T-helper 1 cell treated with Interleukin-12 subunit alpha and Interleukin-12 subunit beta and Interleukin-4 antibody, amounts not matched to agents 30 ng/mL and 1 ng/mL, for 36 hours (primary cell): Measurements from ENCODE around the gene NFYC. TPM values are rescaled to one million over a fixed set of nuclear protein-coding genes. Genes with fewer than 3 reads are reported as not detected.
"Not testable (repeated sequence)": the region's sequence is repeated elsewhere in the genome, so short reads cannot be mapped to it uniquely, and the experiment has no call there.

ENCODE experiments used
- intact Hi-C: fragments of 100-400 bp; cut with micrococcal nuclease; formaldehyde crosslinking; loops from one replicate; pipeline ENCODE4 v1.15.1; 2024
- total RNA-seq: library from RNA; stranded (reverse); gene quantifications from 2 replicates; pipeline ENCODE4 v1.2.3, GENCODE V29; 2022

Gene NFYC
- total RNA-seq, 1 donor from 2014 or later, result 98.8 TPM

DNA sequence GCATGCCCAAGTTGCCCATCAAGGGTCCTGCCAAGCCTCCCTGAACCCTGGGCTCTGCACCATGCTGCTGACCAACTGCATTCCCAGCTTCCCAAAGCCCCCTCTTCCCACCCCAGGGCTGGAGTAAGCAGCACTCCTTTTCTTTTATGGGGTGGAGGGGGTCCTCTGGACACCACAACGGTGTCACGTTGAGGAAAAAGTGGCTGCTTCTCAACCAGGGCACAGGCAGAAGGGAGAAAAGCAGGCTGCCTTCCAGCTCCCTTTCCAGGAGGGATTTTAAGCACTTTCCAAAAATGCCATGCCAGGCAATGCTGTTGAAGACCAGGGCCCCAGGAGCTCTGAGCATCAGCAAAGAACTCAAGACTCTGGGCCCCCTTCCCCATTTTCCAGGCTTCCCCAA, 26.7 kb upstream of the NFYC start:
- intact Hi-C loops, result loop anchor here (1.0 to 5.0 kb wide), 9 partner anchors 27 to 288 kb away; partner anchors contain the start of genes CITED4, NFYC and ZNF684

DNA sequence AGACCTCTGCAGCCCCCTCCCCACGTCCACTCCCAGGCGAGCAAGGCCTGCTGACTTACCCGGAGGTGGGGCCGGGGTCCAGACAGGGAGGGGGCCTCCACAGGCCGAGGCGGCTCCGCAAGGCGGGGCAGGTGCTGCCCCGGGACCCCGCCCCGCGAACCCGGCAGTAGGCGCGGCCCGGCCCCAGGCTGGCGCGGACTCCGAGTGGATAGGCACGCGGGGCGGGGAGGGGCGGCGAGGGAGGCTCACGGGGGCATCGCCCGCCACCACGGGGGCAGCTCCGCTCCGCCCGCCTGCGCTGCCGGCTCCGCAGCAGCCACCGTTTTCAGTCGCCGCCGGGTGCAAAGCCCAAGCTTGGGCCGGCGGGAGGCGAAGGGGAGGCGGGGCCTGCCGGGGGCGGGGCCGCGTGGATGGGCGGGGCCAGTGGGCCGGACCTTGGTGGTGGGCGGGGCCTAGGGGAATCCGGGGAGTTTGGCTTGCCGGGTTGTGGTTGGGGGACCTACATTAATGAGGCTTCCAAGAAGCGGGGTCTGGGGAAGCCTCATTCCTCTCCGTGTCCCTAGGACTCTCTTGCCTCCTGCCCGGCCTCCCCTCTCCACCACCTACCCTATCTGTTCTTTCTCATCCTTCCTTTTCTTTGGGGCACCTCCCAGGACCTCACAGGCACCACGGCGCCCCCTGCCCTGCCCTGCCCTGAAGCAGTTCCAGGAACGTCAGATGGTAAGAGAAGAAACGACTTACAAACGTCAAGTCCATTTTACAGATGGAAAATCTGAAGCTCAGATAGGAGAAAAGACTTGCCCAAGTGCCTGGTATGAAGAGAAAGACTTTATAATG, 26.0 kb upstream of the NFYC start, which contains the start of gene RIMS3:
Gene RIMS3 (minus strand): TSS at position 348 of the 837 bp plus-strand sequence. CDS start 23,757 bp downstream, outside the sequence.
- intact Hi-C loops, result loop anchor here (1.0 to 5.0 kb wide), 9 partner anchors 26 to 287 kb away; partner anchors contain the start of genes CITED4, NFYC and ZNF684

DNA sequence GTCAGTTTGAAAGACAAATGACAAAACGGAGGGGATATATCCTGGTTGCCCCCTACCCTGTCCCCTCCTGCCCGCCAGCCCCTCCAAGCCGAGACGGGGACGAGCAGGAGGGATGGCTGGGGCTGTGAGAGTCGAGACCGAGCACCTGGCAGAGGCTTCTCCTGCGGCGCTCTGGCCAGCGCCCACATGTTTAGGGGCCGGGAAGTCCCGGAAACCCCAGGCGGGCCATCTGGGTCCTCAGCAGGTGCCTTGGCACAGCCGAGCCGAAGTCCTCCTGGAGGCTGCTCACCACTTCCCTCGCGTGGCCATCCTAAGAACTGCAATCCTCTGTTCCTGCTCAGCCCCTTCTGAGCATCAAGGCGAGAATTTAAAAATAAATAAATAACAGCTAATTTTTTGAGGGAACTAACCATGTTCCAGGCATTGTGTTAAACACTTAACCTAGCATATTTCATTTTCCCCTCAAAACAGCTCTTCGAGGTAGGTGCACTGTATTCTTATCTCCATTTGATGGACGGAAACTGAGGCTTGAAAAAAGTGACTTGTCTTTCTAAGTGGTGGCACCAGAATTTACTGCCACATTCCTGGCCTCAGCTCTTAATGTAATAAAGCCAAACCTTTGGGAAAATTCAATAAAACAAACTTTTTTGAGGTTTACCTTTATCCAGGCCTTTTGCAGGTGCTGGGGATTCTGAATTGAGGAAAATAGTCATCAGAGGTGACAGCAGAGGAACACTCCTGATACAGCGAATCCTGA, 22.6 kb upstream of the NFYC start:
- intact Hi-C loops, result loop anchor here (1.0 to 5.0 kb wide), 5 partner anchors 40 to 524 kb away; partner anchors contain the start of gene ZNF684

DNA sequence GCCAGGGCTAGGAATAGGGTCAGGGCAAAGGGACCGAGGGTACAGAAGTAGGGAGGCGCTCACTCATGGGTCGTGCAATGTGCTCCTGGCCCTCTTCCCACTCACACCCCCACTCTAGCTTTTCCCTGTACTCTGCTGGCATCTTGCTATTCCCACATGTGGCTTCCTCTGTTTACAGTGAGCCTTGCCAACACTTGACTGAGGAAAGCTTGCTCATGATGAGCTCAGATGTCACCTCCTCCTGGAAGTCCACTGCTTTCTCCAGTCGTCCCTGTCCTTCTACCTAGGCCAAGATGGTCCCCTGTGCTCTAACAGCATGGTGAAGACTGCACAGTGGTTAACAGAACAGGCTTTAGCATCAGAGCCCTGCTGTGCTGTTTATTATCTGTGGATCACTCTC, 18.1 kb upstream of the NFYC start:
- intact Hi-C loops, result no loop called here

DNA sequence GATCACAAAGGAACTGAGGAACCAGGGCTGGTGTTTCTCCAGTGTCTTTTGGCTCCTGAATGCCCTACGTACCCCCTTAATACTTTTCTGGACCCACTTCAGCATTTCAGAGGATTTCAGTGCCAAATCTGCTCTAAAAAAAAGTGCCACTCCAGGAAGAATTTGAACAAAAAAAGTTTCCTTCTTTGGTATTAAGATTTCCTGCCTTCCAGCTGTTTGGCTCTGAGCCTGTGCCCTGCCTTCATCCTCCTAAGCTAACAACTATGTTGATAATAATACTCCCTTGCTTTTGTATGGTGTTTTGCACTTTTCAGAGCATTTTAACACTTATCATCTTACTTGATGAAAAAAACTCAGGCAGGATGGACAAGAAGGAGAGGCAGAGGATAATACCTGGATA, 15.0 kb upstream of the NFYC start:
- intact Hi-C loops, result no loop called here

DNA sequence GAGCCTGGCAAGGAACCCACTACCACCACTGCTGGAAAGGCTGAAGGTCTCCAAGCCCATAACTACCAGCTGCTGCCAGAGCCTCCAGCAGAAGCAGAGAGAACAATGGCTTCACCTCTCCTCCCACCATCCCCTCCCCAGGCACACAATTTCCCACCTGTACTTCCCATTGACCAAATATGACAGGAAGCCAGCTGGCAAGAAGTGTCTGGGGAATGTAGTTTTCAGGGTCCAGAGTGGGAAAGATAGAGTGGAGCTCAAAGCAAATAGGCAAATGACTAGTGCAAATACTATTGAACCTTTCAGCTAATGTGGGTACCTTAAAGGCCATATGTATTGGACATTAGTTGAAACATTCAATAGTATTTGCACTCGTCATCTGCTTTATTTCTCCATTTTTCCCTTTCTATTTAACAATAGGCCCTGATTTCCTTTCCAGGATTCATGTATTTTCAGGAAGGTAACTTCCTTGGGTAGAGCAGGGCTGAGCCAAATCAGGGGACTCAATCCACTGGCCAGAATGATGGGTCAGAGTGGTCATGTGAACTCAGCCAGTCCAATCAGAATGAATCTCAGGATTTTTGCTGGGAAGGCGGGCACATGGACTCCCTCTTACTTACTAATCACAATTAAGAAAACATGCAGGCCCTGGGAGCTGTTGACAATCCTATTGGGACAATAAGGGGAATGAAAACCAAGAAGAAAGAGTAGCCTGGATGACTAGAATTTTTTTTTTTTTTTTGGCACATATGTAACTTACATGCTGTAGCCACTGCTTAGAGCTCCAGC, 12.1 kb upstream of the NFYC start:
- intact Hi-C loops, result no loop called here

DNA sequence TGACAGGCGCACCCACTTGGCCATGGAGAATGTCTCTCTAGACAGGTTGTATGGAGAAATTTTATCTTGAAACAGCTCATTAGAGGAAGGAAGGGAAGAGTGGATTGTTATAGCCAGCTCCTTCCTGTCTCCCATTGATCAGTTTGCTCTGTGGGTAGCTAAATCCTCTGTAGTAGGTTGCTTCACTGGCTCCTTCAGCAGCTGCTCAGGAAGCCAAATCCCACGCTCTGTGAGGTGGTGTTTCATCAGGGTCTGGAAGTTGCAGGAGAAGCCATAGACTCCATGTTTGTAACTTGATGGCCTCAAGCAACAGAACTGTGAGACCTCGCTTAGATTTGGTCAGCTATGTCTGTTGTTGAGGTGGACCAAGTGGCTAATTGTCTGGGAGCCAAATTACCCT, 6.8 kb upstream of the NFYC start:
- intact Hi-C loops, result no loop called here

DNA sequence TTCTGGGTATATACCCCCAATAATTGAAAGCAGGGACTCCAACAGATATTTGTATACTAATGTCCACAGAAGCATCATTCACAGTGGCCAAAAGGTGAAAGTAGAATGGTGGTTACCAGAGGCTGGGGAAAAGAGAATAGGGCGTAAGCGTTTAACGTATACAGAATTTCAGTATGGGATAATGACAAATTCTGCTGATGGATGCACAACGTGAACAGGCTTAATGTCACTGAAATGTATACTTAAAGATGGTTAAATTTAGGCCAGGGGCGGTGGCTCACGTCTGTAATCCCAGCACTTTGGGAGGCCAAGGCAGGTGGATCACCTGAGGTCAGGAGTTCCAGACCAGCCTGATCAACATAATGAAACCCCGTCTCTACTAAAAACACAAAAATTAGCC, 4.4 kb upstream of the NFYC start:
- intact Hi-C loops, result no loop called here

DNA sequence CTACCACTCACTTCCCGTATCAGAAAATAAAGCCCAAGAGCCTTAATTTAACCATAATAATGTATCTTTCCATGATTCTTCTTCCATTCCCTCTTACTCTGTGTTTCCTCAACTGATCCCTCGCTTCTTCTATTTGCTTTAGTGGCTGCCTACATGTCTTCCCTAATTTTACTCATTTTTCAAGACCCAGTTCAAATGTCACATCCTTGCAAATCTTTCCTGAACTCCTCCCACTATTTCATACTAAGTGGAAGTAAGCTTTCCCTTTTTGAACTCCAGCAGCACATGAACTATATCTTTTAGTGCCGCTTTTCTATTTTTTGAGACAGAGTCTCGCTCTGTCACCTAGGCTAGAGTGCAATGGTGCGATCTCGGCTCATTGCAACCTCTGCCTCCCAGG, 3.8 kb upstream of the NFYC start:
- intact Hi-C loops, result no loop called here

DNA sequence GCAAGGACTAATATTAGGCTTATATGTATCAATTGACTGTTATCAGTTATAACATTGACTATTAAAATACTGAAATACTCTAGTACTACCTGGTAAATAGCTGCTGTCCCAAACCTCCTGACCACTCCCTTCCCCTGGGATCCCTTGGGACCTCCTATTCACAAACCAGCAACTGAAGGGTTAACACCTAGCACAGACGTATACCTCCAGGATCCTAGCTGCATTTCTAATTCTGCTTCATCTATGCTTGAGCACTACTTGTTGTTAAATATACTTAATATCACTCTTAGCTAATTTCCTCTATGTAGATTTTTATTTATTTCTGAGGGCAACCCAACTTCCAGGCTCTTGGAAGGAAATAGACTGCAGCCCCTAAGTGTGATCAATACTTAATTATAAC, 1.8 kb upstream of the NFYC start:
- intact Hi-C loops, result loop anchor here (2.0 to 10.0 kb wide), 7 partner anchors 159 to 1775 kb away; partner anchors contain the start of genes CAP1, CCDC30, CTPS1 and EXO5

DNA sequence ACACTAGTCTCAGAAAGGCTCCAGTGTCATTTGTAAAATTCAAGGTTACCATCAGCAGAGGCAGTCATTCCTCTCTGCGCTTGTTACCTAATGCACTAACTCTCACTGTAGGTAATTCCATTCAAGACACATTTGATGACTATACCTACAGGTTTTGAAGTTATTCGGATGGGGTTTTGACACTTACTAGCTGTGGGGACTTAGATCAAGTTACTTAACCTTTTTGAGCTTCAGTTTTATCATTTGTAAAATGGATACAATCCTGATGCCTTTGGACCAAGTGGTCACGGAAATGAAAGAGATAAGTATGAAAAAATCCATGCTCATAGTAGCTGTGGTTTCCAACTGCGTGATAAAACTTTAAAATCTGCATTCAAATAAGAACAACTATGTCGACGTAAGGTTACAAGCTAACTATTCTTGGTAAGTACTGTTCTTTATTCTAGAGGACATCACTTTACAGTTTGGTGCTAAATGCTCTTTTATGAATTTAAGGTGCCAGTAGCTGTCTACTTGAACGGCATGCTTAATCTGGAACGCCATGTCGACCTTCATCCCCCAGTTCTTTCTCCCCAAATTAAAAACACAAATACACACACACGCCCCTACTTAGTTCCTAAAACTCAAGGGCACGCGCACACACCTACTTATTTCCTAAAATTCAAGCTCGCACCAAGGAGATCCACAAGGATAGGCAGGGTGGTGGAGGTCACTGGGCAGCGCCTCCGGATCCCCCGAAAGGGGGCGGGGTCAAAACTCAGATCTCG, 550 bp upstream of the NFYC start:
- intact Hi-C loops, result loop anchor here (1.0 to 10.0 kb wide), 15 partner anchors 8 to 1774 kb away; partner anchors contain the start of genes CAP1, CCDC30, CITED4 and CTPS1

DNA sequence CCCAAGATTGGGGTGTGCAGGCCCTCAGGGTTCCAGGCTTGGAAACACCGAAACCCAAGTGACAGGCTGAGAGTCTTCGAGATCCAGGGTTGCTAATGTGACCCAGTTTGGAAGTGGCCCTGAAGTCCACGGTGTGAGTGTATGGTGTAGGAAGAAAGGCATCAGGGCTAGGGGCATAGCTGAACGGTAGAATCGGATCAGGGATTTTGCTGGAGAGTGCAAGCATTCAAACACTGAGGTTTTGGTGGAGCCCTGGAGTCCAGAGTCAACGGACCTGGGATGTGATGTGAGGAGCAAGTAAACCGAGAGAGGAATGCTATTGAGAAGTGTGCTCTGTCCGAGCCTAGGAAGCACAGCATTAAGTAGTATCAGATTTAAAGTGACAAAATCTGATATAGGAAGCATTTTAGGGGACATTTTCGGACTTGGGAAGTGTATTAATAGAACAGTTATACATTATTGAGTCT, 958 bp downstream of the NFYC start:
- intact Hi-C loops, result loop anchor here (5.0 to 10.0 kb wide), 4 partner anchors 185 to 1772 kb away; partner anchors contain the start of genes CAP1, CCDC30, EXO5 and ZMPSTE24

DNA sequence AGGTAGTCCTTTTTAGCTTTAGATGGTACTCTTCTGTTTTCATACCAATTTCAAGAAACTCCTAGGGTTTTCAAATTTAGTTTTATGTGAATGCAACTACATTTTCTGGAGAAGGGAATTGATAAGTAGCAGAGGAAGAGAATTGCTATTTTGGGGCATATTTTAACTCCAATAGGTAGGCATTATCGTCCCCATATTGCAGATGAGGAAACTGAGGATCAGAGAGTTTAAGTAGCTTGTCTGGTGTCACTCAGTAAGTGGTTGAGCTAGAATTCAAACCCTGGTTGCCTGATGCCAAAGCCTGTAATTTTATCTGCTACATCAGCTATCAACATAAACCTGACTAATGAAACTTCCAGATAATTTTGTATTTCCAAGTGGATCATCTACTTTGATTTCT, 1.9 kb downstream of the NFYC start:
- intact Hi-C loops, result loop anchor here (5.0 to 10.0 kb wide), 4 partner anchors 186 to 1771 kb away; partner anchors contain the start of genes CAP1, CCDC30, EXO5 and ZMPSTE24

DNA sequence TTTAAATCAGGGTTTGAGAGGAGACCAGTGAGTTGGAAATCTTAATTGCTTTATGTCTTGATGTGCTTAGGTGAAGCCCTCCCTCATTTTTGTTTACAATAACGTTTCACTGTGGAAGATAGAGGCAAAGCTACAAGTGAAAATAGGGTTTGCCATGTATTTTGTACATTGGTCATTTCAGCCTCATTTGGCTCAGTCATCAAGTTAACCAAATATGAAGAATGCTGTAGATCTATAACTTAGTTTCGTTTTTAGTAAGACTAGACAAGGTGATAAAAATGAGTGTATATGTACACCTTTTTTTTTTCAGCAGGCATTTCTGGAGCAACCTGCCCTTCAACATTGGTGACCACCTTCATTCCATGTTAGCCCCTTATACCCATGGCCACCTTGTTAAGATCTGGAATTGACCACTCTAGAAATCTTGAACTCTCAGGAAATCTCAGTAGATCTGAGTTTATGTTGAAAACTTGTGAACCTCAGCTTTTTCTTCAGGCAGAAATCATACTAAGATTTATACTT, 2.9 kb downstream of the NFYC start:
- intact Hi-C loops, result loop anchor here (5.0 to 10.0 kb wide), 4 partner anchors 187 to 1770 kb away; partner anchors contain the start of genes CAP1, CCDC30, EXO5 and ZMPSTE24

DNA sequence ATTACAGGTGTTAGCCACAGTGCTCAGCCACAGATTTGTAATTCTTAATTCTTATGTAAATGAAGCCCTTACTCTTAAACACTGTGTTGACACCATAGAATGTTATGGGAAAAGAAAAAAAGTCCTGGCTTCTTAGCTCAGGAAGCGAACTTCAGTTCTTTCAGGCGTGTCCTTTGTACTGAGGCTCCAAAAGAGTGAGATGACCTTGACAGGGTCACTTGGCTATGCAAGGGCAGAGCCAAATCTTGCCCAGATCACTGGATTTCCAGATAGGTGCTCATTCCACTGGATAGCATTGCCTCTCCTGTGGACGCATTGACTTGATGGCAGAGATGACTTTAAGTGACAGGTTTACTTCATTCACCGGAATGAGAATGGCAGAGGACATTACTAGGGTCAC, 4.8 kb downstream of the NFYC start:
- intact Hi-C loops, result loop anchor here (10.0 kb wide), 1 partner anchor 1769 kb away; the partner anchor contains the start of gene CCDC30

DNA sequence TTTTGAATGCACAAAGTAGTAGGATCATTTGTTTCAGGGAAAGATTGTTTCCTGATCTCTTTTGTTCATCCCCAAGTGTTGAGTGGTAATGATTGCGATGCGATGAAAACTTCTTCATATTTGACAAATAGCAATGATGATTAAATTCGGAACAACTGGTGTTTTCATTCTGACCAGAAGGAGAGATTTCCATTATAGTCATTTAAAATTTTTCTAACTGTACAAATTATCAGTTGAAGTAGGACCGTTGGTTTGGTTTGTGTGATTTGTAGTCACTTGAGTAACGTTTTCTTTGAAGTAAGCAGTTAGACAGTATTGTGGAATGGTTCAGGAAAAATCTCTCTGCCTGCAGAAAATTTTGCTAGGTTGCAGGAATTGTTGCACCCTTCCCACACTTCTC, 5.9 kb downstream of the NFYC start:
- intact Hi-C loops, result loop anchor here (10.0 kb wide), 1 partner anchor 1767 kb away; the partner anchor contains the start of gene CCDC30

DNA sequence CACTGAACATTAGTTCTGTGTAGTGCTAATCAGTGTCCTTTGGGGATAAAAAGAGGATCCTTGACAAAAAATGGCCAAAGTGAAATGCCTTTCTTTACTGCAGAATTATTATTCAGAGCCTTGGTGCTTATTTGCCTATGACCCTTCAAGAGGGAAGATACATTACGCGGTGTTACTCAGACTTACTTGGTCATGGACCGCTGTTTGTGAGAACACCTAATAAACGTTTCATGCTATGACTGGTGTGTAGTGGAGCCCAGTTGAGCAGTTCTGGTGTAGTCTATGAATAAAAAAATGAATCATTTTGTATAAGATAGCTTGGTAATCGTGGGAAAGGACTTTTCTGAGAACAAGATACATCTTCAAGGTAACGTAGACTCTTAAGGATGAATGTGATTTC, 8.3 kb downstream of the NFYC start:
- intact Hi-C loops, result loop anchor here (1.0 to 10.0 kb wide), 3 partner anchors 8 to 1765 kb away; partner anchors contain the start of genes CCDC30 and NFYC

DNA sequence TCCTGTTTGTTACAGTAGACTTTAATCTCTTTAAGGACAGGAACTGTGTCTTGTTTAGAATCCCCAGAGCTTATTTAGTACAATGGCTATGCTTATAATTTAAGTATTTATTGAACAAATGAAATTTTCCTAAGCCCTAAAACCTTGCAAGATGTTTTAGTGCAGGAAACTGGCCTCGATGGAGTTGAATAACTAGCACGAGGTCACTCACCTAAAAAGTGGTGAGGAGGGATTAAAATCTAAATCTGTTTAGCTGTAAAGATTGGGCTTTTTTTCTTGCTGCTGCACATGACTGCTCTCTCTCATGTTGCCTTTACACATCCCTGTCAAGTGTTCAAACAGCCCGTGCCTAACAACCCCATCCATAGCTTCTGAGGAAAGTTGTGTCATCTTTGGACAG, 10.2 kb downstream of the NFYC start:
- intact Hi-C loops, result no loop called here

DNA sequence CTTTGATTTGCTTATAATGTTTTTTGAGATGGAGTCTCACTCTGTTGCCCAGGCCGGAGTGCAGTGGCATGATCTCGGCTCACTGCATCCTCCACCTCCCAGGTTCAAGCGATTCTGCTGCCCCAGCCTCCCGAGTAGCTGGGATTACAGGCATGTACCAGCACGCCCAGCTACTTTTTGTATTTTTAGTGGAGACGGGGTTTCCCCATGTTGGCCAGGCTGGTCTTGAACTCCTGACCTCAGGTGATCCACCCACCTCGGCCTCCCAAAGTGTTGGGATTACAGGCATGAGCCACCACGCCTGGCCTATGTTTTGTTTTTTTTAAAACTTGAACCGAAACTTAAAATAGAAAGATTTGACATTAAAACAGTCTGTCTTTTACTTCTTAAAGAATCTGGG, 11.3 kb downstream of the NFYC start:
- intact Hi-C loops, result not testable (repeated sequence)
